GM18519 (cell line): ENCODE measurements around the gene C5orf34.

ENCODE experiments used
- ATAC-seq: cut with Tn5 transposase; IDR thresholded peaks from one replicate; pipeline ENCODE4 v1.9.1; 2021; ENCODE audit warnings: mild to moderate bottlenecking, moderate library complexity; ENCODE audit not compliant: unreplicated experiment, low FRiP score

C5orf34 gene

DNA sequence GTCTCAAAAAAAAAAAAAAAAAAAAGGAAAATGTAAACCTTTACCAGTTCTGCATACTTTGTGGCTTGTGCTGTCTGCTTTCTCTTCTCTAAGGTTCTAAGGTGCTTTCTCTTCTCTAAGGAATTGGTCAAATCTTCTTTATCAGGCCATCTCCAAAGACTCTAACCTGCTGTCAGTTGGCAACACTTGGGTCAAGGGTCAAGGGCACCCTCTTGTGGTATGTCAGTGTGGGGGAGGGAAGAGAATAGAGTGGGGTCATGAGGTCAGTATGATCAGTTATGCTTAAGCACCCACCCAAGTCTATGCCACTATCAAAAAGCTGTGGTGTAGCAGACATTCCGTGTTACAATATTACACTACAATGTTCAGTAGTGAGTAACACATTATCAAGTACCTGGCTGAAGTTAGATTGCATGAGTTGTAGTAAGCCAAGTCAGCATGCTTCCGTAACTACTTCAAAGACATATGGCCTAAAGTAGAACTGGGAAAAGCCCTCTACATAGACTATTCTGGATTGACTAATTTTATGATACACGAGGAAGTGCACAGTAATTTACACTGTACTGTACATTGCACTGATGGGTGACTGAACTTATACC, 77.8 kb downstream of the C5orf34 start:
- ATAC-seq, result no peak
